ENCODE measurements around the gene KLRC2.

DNA sequence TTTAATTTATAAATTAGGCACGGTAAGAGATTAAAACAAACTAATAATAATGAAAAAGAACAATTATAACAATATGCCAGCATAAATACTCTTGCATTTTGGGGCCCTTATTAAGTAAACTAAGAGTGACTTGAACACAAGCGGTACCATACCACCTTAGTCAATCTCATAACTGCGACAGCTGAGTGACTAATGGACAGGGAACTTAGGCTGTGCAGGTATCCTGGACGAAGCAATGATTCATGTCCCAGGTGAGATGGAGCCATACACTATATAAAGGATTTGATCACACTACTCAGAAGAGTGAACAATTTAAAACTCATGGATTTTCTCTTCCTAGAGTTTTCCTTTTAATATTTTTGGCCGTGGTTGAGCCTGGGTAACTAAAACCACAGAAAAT is 30.5 kb downstream of the KLRC2 start:
- TF ChIP-seq EZH2 (IDR thresholded peaks at IDR 0.05; ENCODE audit: borderline replicate concordance): no peak
- TF ChIP-seq, protein P1, sequence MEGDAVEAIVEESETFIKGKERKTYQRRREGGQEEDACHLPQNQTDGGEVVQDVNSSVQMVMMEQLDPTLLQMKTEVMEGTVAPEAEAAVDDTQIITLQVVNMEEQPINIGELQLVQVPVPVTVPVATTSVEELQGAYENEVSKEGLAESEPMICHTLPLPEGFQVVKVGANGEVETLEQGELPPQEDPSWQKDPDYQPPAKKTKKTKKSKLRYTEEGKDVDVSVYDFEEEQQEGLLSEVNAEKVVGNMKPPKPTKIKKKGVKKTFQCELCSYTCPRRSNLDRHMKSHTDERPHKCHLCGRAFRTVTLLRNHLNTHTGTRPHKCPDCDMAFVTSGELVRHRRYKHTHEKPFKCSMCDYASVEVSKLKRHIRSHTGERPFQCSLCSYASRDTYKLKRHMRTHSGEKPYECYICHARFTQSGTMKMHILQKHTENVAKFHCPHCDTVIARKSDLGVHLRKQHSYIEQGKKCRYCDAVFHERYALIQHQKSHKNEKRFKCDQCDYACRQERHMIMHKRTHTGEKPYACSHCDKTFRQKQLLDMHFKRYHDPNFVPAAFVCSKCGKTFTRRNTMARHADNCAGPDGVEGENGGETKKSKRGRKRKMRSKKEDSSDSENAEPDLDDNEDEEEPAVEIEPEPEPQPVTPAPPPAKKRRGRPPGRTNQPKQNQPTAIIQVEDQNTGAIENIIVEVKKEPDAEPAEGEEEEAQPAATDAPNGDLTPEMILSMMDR (IDR thresholded peaks at IDR 0.05; ENCODE audit: poor library complexity): no peak

All from hepatocyte (in vitro differentiated cells).